GM12878 (cell line): ENCODE results near the gene TFB1M. TPM values are rescaled to one million over a fixed set of nuclear protein-coding genes. Genes with fewer than 3 reads are reported as not detected.
A peak's percentile ranks its signal among the peaks of the same experiment; 100 is the strongest.

ENCODE experiments used
- ATAC-seq: fragments of 200-7000 bp; cut with Tn5 transposase; 3 replicates; pipeline ENCODE4 v1.9.1; 2020; ENCODE audit warnings: mild to moderate bottlenecking, moderate library complexity
- BruUV-seq: library from RNA; stranded (reverse); fragments of 400-500 nt; replicated peaks from 2 replicates; lab custom pipeline; 2021; lab: Mats Ljungman, UMichigan
- CTCF ChIA-PET: fragments of 300-600 bp; sonication (Branson Sonifier 250); formaldehyde crosslinking; extraction: SDS; loops from one replicate; lab custom pipeline; 2021; ENCODE audit warnings: inconsistent platforms; lab: Yijun Ruan, JAX
- POLR2A ChIA-PET: fragments of 350-600 bp; formaldehyde crosslinking; extraction: SDS; loops from one replicate; lab custom pipeline; 2021; ENCODE audit warnings: inconsistent platforms; lab: Charles Lee
- RAD21 ChIA-PET: fragments of 300-600 bp; sonication (Branson Sonifier 250); formaldehyde crosslinking; loops from one replicate; lab custom pipeline; 2023; ENCODE audit warnings: antibody characterized with exemption; ENCODE audit not compliant: unreplicated experiment; lab: Charles Lee
- SMC1A ChIA-PET: fragments of 300-600 bp; sonication (Branson Sonifier 250); formaldehyde crosslinking; loops from one replicate; lab custom pipeline; 2023; ENCODE audit not compliant: unreplicated experiment, uncharacterized antibody; lab: Charles Lee
- DNase-seq: peaks from one replicate; pipeline ENCODE4 v3.0.0-alpha.2; 2011; ENCODE audit warnings: low read depth, low spot score
- FAIRE-seq: peaks from 3 replicates; lab custom pipeline; 2011; peaks lifted over from hg19 to GRCh38; lab: Jason Lieb, UNC
- H2AFZ ChIP-seq: 2 replicates; pipeline ENCODE4 v1.6.0; 2011; ENCODE audit warnings: low read depth, low read length, control low read depth; ENCODE audit not compliant: control insufficient read depth
- H3K27ac ChIP-seq: 2 replicates; pipeline ENCODE4 v1.5.1; 2011; ENCODE audit warnings: control low read depth; ENCODE audit not compliant: control insufficient read depth, insufficient read depth
- H3K27me3 ChIP-seq, 2 experiments: replicated peaks in 1 of 2; 2 replicates each; pipeline versions ENCODE4 v1.6.0 to v1.6.1; 2011; ENCODE audit warnings: low read length in 1 of 2; ENCODE audit not compliant: control insufficient read depth in 2 of 2, insufficient read depth in 2 of 2
- H3K36me3 ChIP-seq, 2 experiments: 2 replicates each; pipeline ENCODE4 v1.5.1; 2011; ENCODE audit warnings: low read length in 1 of 2; ENCODE audit not compliant: control insufficient read depth in 2 of 2, insufficient read depth in 2 of 2
- H3K4me1 ChIP-seq: 2 replicates; pipeline ENCODE4 v1.6.1; 2011; ENCODE audit warnings: mild to moderate bottlenecking, low read length, moderate library complexity, mixed read lengths; ENCODE audit not compliant: control insufficient read depth, insufficient read depth
- H3K4me2 ChIP-seq: 2 replicates; pipeline ENCODE4 v1.6.0; 2011; ENCODE audit warnings: control low read depth; ENCODE audit not compliant: control insufficient read depth, insufficient read depth
- H3K4me3 ChIP-seq: fragments of 200-600 bp; sonication (generic); 2 replicates; pipeline ENCODE4 v1.5.1; 2016
- H3K79me2 ChIP-seq: 2 replicates; pipeline ENCODE4 v1.6.0; 2011; ENCODE audit warnings: low read length; ENCODE audit not compliant: control insufficient read depth, insufficient read depth
- H3K9ac ChIP-seq: 2 replicates; pipeline ENCODE4 v1.8.0; 2011; ENCODE audit warnings: low read length, control low read depth, mixed read lengths; ENCODE audit not compliant: control insufficient read depth, insufficient read depth
- H3K9me3 ChIP-seq: replicated peaks from 3 replicates; pipeline ENCODE4 v1.5.1; 2011; ENCODE audit warnings: mild to moderate bottlenecking, low read length; ENCODE audit not compliant: control insufficient read depth, insufficient read depth
- H4K20me1 ChIP-seq: 2 replicates; pipeline ENCODE4 v1.6.0; 2011; ENCODE audit not compliant: control insufficient read depth, insufficient read depth
- BCL11A ChIP-seq: IDR thresholded peaks from 2 replicates; pipeline ENCODE4 v1.6.1; 2011; ENCODE audit warnings: low read depth, low read length
- CHD4 ChIP-seq: fragments of 200-600 bp; sonication (generic); IDR thresholded peaks from 2 replicates; pipeline ENCODE4 v1.6.1; 2016; ENCODE audit warnings: mild to moderate bottlenecking
- ELK1 ChIP-seq: IDR thresholded peaks from 2 replicates; pipeline ENCODE4 v1.6.1; 2012; ENCODE audit warnings: low read depth, low read length, improper control_type of control experiment
- GATAD2B ChIP-seq: fragments of 450-650 bp; conservative IDR thresholded peaks from 2 replicates; pipeline ENCODE4 v1.6.1; 2017; ENCODE audit warnings: low read depth, mild to moderate bottlenecking, moderate library complexity
- MEF2A ChIP-seq: IDR thresholded peaks from 2 replicates; pipeline ENCODE4 v1.6.1; 2011; ENCODE audit warnings: low read depth, mild to moderate bottlenecking, low read length, moderate library complexity; ENCODE audit not compliant: insufficient read depth
- NBN ChIP-seq: fragments of 450-650 bp; IDR thresholded peaks from 2 replicates; pipeline ENCODE4 v1.6.1; 2016
- NFIC ChIP-seq: IDR thresholded peaks from 2 replicates; pipeline ENCODE4 v1.6.1; 2012; ENCODE audit warnings: low read depth, mild to moderate bottlenecking, inconsistent platforms, low read length, moderate library complexity
- POLR2A ChIP-seq: IDR thresholded peaks from 2 replicates; pipeline ENCODE4 v1.6.1; 2011; ENCODE audit warnings: low read depth, mild to moderate bottlenecking, low read length
- POLR2AphosphoS5 ChIP-seq: IDR thresholded peaks from 2 replicates; pipeline ENCODE4 v1.6.1; 2011; ENCODE audit warnings: mild to moderate bottlenecking, low read length, inconsistent platforms
- SMAD5 ChIP-seq: IDR thresholded peaks from 2 replicates; pipeline ENCODE4 v1.6.1; 2016; ENCODE audit warnings: antibody characterized with exemption, low read depth
- TAF1 ChIP-seq: IDR thresholded peaks from 2 replicates; pipeline ENCODE4 v1.6.1; 2011; ENCODE audit warnings: mild to moderate bottlenecking, low read depth, low read length, borderline replicate concordance
- ZNF24 ChIP-seq: fragments of 450-650 bp; IDR thresholded peaks from 2 replicates; pipeline ENCODE4 v1.6.1; 2017; ENCODE audit warnings: antibody characterized with exemption, mild to moderate bottlenecking
- ZZZ3 ChIP-seq: IDR thresholded peaks from 2 replicates; pipeline ENCODE4 v1.6.1; 2011; ENCODE audit warnings: low read depth; ENCODE audit not compliant: control insufficient read depth, insufficient read length
- WGBS: methylation state at CpG from one replicate; pipeline ENCODE4 v1.1.6; 2016; ENCODE audit warnings: low lambda C conversion rate; ENCODE audit not compliant: insufficient replicate concordance, insufficient coverage; ENCODE audit errors: missing lambda C conversion rate; 5-methylcytosine and 5-hydroxymethylcytosine counted together
- in situ Hi-C: fragments of 300-500 bp; cut with MboI; formaldehyde crosslinking; loops from 9 replicates; pipeline ENCODE4 v1.14.3; 2018; ENCODE audit warnings: mixed read lengths
- intact Hi-C: fragments of 100-400 bp; cut with micrococcal nuclease; formaldehyde crosslinking; loops from one replicate; pipeline ENCODE4 v1.14.2; 2022; ENCODE audit not compliant: unreplicated experiment
- polyA plus RNA-seq, 11 experiments: library from polyadenylated mRNA; depleted of rRNA in 4 of 11; unstranded in 6 of 11; stranded (reverse) in 5 of 11; fragments of >200 nt; fragmentation: Nextera tagmentation in 4 of 11; fragmentation: Illumina TruSeq in 1 of 11; extraction: Ambion mirVana in 4 of 11; extraction: Trizol in 1 of 11; gene quantifications; 1 replicate in 1 of 11; 2 replicates in 10 of 11; pipeline versions ENCODE4 v1.2.1 to v1.2.3, GENCODE V29; 2011 to 2016; ENCODE audit warnings: inconsistent platforms in 2 of 11, missing spikeins in 2 of 11, low read depth in 1 of 11
- total RNA-seq, 4 experiments: library from RNA; depleted of rRNA in 3 of 4; stranded (reverse); fragments of >200 nt in 3 of 4; fragmentation: Illumina TruSeq in 1 of 4; extraction: Trizol in 1 of 4; gene quantifications; 2 replicates each; pipeline versions ENCODE4 v1.2.1 to v1.2.3, GENCODE V29; 2013 to 2021
- TF ChIP-seq, protein P1 (sequence below): fragments of 150-350 bp; IDR thresholded peaks from 2 replicates; pipeline ENCODE4 v1.6.1; 2014; ENCODE audit warnings: mild to moderate bottlenecking, low read depth, low read length
- TF ChIP-seq, protein P2 (sequence below): IDR thresholded peaks from 2 replicates; pipeline ENCODE4 v1.6.1; 2012; ENCODE audit warnings: low read depth, low read length, improper control_type of control experiment

Gene TFB1M
- total and polyA plus RNA-seq, 10 of the 15 experiments (the other 5 are each of a cell fraction or from before 2014, with no cell fraction given), result 29.9 to 117 (median 41.3) TPM

DNA sequence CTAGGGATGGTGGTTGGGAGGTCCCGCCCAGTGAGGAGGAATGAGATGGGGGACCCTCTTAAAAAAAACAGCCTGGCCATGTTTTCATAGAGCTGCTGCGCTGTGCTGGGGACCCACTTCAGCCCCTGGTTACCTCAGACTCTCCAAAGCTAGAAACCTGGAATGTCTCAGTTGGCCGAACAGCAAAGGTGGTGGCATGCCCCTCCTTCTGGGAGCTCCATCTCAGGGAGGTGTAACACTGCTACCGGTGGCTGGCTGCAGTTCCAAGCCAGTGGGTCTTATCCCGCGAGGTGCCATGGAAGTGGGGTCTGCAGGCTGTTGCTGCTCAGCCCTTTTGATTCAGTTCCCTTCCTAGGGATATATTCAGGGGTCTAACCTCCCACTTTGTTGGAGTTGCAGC lies 35.7 kb upstream of the TFB1M start (continued):
- TF ChIP-seq CHD4 (no peak), ELK1 (no peak), BCL11A (no peak)

GRCh38 chr6:155349129-155349528 lies 34.8 kb upstream of the TFB1M start:
- ChIA-PET RAD21 (no interaction called here), CTCF (interaction anchor here (2.9 kb wide), 1 partner anchor 9 kb away, joined by 9 read pairs; no protein-coding TSS in a partner anchor), SMC1A (interaction anchor here (1.3 to 5.4 kb wide), 5 partner anchors 10 to 69 kb away, joined by 4 to 26 read pairs (median 9); no protein-coding TSS in a partner anchor), POLR2A (interaction anchor here (0.6 to 1.4 kb wide), 2 partner anchors 16 to 541 kb away, joined by 3 to 4 read pairs; no protein-coding TSS in a partner anchor)
- Histone ChIP-seq H3K27ac (peak overlapping the region; percentile 76), H3K27me3 (no peaks in the 10 kb centered on the region), H3K9ac (no peak overlapping the region), H3K9me3 (peaks cover 64% of the 10 kb centered on the region), H2AFZ (no peak overlapping the region), H3K4me2 (no peak overlapping the region), H3K4me1 (peaks cover 47% of the 10 kb centered on the region), H3K79me2 (no peaks in the 10 kb centered on the region), H3K4me3 (no peak overlapping the region), H3K36me3 (no peaks in the 10 kb centered on the region), H4K20me1 (no peaks in the 10 kb centered on the region)
- 94% methylated on average over 2 of the region's 2 CpGs for WGBS
- BruUV-seq, result no TSS peak
- FAIRE-seq, result no peak
- TF ChIP-seq SMAD5 (no peak), ZZZ3 (no peak), POLR2AphosphoS5 (no peak), TAF1 (no peak), NBN (no peak), GATAD2B (no peak), MEF2A (no peak), POLR2A (no peak), ZNF24 (no peak), NFIC (no peak)
- TF ChIP-seq, protein P1, sequence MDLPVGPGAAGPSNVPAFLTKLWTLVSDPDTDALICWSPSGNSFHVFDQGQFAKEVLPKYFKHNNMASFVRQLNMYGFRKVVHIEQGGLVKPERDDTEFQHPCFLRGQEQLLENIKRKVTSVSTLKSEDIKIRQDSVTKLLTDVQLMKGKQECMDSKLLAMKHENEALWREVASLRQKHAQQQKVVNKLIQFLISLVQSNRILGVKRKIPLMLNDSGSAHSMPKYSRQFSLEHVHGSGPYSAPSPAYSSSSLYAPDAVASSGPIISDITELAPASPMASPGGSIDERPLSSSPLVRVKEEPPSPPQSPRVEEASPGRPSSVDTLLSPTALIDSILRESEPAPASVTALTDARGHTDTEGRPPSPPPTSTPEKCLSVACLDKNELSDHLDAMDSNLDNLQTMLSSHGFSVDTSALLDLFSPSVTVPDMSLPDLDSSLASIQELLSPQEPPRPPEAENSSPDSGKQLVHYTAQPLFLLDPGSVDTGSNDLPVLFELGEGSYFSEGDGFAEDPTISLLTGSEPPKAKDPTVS, result no peak
- TF ChIP-seq, protein P2, sequence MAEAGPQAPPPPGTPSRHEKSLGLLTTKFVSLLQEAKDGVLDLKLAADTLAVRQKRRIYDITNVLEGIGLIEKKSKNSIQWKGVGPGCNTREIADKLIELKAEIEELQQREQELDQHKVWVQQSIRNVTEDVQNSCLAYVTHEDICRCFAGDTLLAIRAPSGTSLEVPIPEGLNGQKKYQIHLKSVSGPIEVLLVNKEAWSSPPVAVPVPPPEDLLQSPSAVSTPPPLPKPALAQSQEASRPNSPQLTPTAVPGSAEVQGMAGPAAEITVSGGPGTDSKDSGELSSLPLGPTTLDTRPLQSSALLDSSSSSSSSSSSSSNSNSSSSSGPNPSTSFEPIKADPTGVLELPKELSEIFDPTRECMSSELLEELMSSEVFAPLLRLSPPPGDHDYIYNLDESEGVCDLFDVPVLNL, result no peak
- in situ Hi-C loops (no loop called here), intact Hi-C loops (no loop called here)
- DNase-seq, result no peak
- no peak for ATAC-seq
